ENCODE results near the gene HERC5. TPM values are rescaled to one million over a fixed set of nuclear protein-coding genes. Genes with fewer than 3 reads are reported as not detected.

HERC5 gene
- total RNA-seq (1 to 10 TPM; 4.8 to 7.5 (median 6.0) TPM), polyA plus RNA-seq (1 to 10 TPM; 1.4 to 5.0 (median 3.0) TPM)

- Histone ChIP-seq H3K4me3 (peak within 1 kb of the TSS; percentile 49 to 80 (median 62)), H3K27me3 (no peaks in the 10 kb centered on the region), H3K4me1 (peaks cover 0 to 9% (median 2%) of the 10 kb centered on the region in 4 donors), H3K9me3 (no peaks in the 10 kb centered on the region), H3K36me3 (peaks cover 0 to 1% (median 0%) of the 10 kb centered on the region in 4 donors), H3K27ac (peak within 1 kb of the TSS; percentile 75 to 85 (median 82))
- peak; percentile 58 to 67 (median 64) for TF ChIP-seq CTCF (IDR thresholded peaks at IDR 0.05)
- peak in 1 of 4 donors; percentile 7 for TF ChIP-seq EP300 (IDR thresholded peaks at IDR 0.05)
- peak; percentile 70 to 94 (median 81) for TF ChIP-seq POLR2AphosphoS5 (IDR thresholded peaks at IDR 0.05)
- TF ChIP-seq POLR2A (IDR thresholded peaks at IDR 0.05): peak in 1 of 2 donors; percentile 11
- intact Hi-C loops (cut with DNase I): loop anchor here (2.0 to 10.0 kb wide), 5 partner anchors 66 to 1378 kb away; partner anchors contain the start of genes HERC6, PPM1K, PYURF and SNCA
- DNase-seq: peak; percentile 94
- WGBS, 2 donors: 1% methylated on average over 57 of the region's 57 CpGs
Measured at GRCh38 chr4:88456670-88457306, at the start of gene HERC5. Gene HERC5, plus strand, starts transcription at chr4:88457119. Its CDS starts 151 bp downstream, at chr4:88457270.

GRCh38 chr4:88409206-88409605, 47.7 kb upstream of the HERC5 start:
- WGBS, 2 donors: 96% methylated on average over 2 of the region's 2 CpGs
- TF ChIP-seq CTCF (IDR thresholded peaks at IDR 0.05) (no peak), POLR2AphosphoS5 (IDR thresholded peaks at IDR 0.05) (no peak), POLR2A (IDR thresholded peaks at IDR 0.05) (no peak), EP300 (IDR thresholded peaks at IDR 0.05) (no peak)
- intact Hi-C loops (cut with DNase I): no loop called here

GRCh38 chr4:88409789-88410188, 47.1 kb upstream of the HERC5 start:
- H3K4me3 ChIP-seq: no peak overlapping the region
- WGBS, 2 donors: 94 to 98% methylated on average over 1 of the region's 1 CpG
- no peak for DNase-seq
- H3K27ac ChIP-seq: no peak overlapping the region
- TF ChIP-seq POLR2A (IDR thresholded peaks at IDR 0.05) (no peak), EP300 (IDR thresholded peaks at IDR 0.05) (no peak), POLR2AphosphoS5 (IDR thresholded peaks at IDR 0.05) (no peak), CTCF (IDR thresholded peaks at IDR 0.05) (no peak)
- no peaks in the 10 kb centered on the region for H3K4me1 ChIP-seq
- intact Hi-C loops (cut with DNase I): no loop called here
- H3K36me3 ChIP-seq: peaks cover 0 to 14% (median 0%) of the 10 kb centered on the region in 4 donors
- H3K27me3 ChIP-seq: no peaks in the 10 kb centered on the region
- no peaks in the 10 kb centered on the region for H3K9me3 ChIP-seq

More at GRCh38 chr4:88409206-88409605, 47.7 kb upstream of the HERC5 start:
- Histone ChIP-seq H3K27ac (no peak overlapping the region), H3K4me3 (no peak overlapping the region), H3K27me3 (no peaks in the 10 kb centered on the region), H3K9me3 (no peaks in the 10 kb centered on the region), H3K4me1 (no peaks in the 10 kb centered on the region), H3K36me3 (peaks cover 0 to 14% (median 0%) of the 10 kb centered on the region in 4 donors)
- DNase-seq: no peak

GRCh38 chr4:88411491-88412096, 45.3 kb upstream of the HERC5 start:
- TF ChIP-seq POLR2A (IDR thresholded peaks at IDR 0.05): no peak
- TF ChIP-seq CTCF (IDR thresholded peaks at IDR 0.05): no peak
- no peak for TF ChIP-seq POLR2AphosphoS5 (IDR thresholded peaks at IDR 0.05)
- TF ChIP-seq EP300 (IDR thresholded peaks at IDR 0.05): no peak
- 92 to 93% methylated on average over 3 of the region's 3 CpGs for WGBS, 2 donors
- Histone ChIP-seq H3K27ac (no peak overlapping the region), H3K4me3 (no peak overlapping the region), H3K4me1 (no peaks in the 10 kb centered on the region), H3K9me3 (no peaks in the 10 kb centered on the region), H3K27me3 (no peaks in the 10 kb centered on the region), H3K36me3 (peaks cover 0 to 5% (median 0%) of the 10 kb centered on the region in 4 donors)
- DNase-seq: no peak
- intact Hi-C loops (cut with DNase I): no loop called here

All from sigmoid colon (tissue), 7 donors.